Breast epithelium (tissue), 4 donors: Measurements from ENCODE around the gene CORO2B. TPM values are rescaled to one million over a fixed set of nuclear protein-coding genes. Genes with fewer than 3 reads are reported as not detected.

Source experiments
- DNase-seq, 2 donors: peaks; one replicate each; pipeline ENCODE4 v3.0.0-alpha.2; 2019; ENCODE audit warnings: low spot score in 2 of 2
- H3K27ac ChIP-seq, 2 donors: fragments of 200-600 bp; sonication (generic) in 1 of 2; one replicate each; pipeline ENCODE4 v1.5.1; 2016 to 2019; ENCODE audit warnings: mild to moderate bottlenecking in 1 of 2
- H3K27me3 ChIP-seq, 2 donors: fragments of 200-600 bp; sonication (generic) in 1 of 2; one replicate each; pipeline versions ENCODE4 v1.5.1 to v1.6.0; 2017 to 2019; ENCODE audit warnings: control low read depth in 1 of 2, mild to moderate bottlenecking in 1 of 2
- H3K36me3 ChIP-seq: fragments of 200-600 bp; one replicate; pipeline ENCODE4 v1.5.1; 2019
- H3K4me1 ChIP-seq, 2 donors: fragments of 200-600 bp; sonication (generic); one replicate each; pipeline ENCODE4 v1.5.1; 2016 to 2019; ENCODE audit warnings: control low read depth in 1 of 2
- H3K4me3 ChIP-seq, 3 donors: fragments of 200-600 bp; sonication (generic); 1 replicate in 2 of 3; 2 replicates in 1 of 3; pipeline ENCODE4 v1.5.1; 2016 to 2019; ENCODE audit warnings: mild to moderate bottlenecking in 3 of 3, moderate library complexity in 2 of 3
- H3K9me3 ChIP-seq, 2 donors: fragments of 200-600 bp; sonication (generic) in 1 of 2; one replicate each; pipeline ENCODE4 v1.5.1; 2016 to 2019; ENCODE audit warnings: control low read depth in 1 of 2
- POLR2A ChIP-seq: fragments of 450-650 bp; IDR thresholded peaks from one replicate; pipeline ENCODE4 v1.6.1; 2016; ENCODE audit warnings: antibody characterized with exemption, mild to moderate bottlenecking, moderate library complexity
- POLR2AphosphoS5 ChIP-seq, 3 donors: sonication (generic); formaldehyde crosslinking; IDR thresholded peaks; one replicate each; pipeline ENCODE4 v1.6.1; 2017; ENCODE audit warnings: antibody characterized with exemption in 3 of 3
- intact Hi-C: fragments of 100-400 bp; cut with DNase I; formaldehyde crosslinking; loops from one replicate; pipeline ENCODE4 v1.15.1; 2023; ENCODE audit warnings: low total_unique reads
- total RNA-seq, 3 donors: library from RNA; depleted of rRNA; stranded (reverse); fragments of >200 nt; gene quantifications; one replicate each; pipeline ENCODE4 v1.1.0, GENCODE V29; 2016
- TF ChIP-seq, protein P1 (sequence below), 3 donors: fragments of 450-650 bp; IDR thresholded peaks; one replicate each; pipeline ENCODE4 v1.5.1; 2016 to 2017; ENCODE audit warnings: antibody characterized with exemption in 3 of 3, mild to moderate bottlenecking in 3 of 3, moderate library complexity in 3 of 3

CORO2B gene
- total RNA-seq, 3 donors from 2014 or later, result 2.9 to 11.2 (median 3.5) TPM

DNA sequence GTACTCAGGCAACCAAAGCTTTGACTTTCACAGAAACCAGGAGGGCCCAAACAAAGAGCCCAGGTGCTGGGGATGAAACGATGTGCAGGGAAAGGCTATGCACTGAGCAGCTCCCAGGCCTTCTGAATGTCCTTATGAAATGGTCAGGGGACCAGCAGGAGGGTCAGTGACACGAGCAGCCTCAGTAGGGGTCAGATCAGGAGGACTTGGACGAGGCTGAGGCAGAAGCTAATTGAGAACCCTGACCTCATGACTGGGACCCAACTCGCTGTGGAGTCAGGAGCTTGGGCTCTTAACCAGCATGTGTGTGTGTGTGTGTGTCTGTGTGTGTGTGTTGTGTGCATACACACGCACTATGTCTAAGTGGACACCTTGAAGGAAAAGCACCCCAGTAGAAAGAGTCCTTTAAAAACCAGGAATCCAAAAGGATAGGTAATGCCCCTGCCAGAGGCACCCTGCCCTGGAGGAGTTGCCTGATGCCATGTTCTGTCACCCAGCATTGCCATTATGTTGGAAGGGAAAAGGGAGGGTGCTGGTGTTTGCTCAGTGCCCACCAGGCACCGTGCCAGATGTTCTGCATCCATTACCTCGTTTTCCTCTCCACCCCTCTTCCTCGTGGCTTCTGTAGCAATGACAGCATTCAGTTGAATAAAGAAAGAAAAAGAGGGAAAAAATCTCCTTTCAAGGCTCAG, 50.9 kb downstream of the CORO2B start:
- no peak for DNase-seq
- Histone ChIP-seq H3K4me3 (no peak overlapping the region), H3K27ac (no peak overlapping the region), H3K27me3 (no peaks in the 10 kb centered on the region), H3K9me3 (no peaks in the 10 kb centered on the region), H3K36me3 (no peaks in the 10 kb centered on the region), H3K4me1 (no peaks in the 10 kb centered on the region)
- intact Hi-C loops, result no loop called here
- no peak for TF ChIP-seq POLR2A
- TF ChIP-seq, protein P1, sequence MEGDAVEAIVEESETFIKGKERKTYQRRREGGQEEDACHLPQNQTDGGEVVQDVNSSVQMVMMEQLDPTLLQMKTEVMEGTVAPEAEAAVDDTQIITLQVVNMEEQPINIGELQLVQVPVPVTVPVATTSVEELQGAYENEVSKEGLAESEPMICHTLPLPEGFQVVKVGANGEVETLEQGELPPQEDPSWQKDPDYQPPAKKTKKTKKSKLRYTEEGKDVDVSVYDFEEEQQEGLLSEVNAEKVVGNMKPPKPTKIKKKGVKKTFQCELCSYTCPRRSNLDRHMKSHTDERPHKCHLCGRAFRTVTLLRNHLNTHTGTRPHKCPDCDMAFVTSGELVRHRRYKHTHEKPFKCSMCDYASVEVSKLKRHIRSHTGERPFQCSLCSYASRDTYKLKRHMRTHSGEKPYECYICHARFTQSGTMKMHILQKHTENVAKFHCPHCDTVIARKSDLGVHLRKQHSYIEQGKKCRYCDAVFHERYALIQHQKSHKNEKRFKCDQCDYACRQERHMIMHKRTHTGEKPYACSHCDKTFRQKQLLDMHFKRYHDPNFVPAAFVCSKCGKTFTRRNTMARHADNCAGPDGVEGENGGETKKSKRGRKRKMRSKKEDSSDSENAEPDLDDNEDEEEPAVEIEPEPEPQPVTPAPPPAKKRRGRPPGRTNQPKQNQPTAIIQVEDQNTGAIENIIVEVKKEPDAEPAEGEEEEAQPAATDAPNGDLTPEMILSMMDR (IDR thresholded peaks at IDR 0.05), result no peak
- TF ChIP-seq POLR2AphosphoS5 (IDR thresholded peaks at IDR 0.05), result no peak

- intact Hi-C loops, result no loop called here
- no peak overlapping the region for H3K4me3 ChIP-seq
- peaks cover 0 to 2% of the 10 kb centered on the region in 2 donors for H3K4me1 ChIP-seq
- no peak for DNase-seq
- H3K27ac ChIP-seq, result no peak overlapping the region
- H3K36me3 ChIP-seq, result no peaks in the 10 kb centered on the region
- no peaks in the 10 kb centered on the region for H3K9me3 ChIP-seq
- no peaks in the 10 kb centered on the region for H3K27me3 ChIP-seq
- TF ChIP-seq POLR2A (no peak), POLR2AphosphoS5 (IDR thresholded peaks at IDR 0.05) (no peak)
- TF ChIP-seq, protein P1 (IDR thresholded peaks at IDR 0.05), result no peak
Observed at GRCh38 chr15:68630211-68630555, 51.4 kb downstream of the CORO2B start.

DNA sequence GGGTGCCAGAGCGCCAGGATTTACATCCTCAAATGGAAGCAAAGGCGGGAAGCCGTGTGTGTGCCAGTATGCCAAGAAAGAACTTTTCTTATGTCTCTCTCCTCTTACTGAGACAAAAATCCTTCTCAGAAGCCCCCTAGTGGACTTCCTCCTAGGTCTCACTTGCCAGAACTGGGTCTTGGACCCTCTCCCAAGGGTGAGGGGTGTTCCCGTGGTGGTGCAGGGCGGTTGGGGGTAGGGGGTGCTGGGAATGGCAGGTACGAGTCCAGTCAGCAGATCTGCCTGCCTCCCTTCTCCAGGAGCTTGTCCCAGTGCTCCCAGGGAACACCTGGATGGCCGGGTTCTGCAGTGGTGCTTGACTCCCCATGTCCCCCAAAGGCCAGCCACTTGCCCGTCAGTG, 52.0 kb downstream of the CORO2B start:
- no peak for DNase-seq
- TF ChIP-seq POLR2AphosphoS5 (IDR thresholded peaks at IDR 0.05) (no peak), POLR2A (no peak)
- TF ChIP-seq, protein P1 (IDR thresholded peaks at IDR 0.05), result no peak
- intact Hi-C loops, result no loop called here
- Histone ChIP-seq H3K27ac (no peak overlapping the region), H3K9me3 (no peaks in the 10 kb centered on the region), H3K27me3 (no peaks in the 10 kb centered on the region), H3K36me3 (no peaks in the 10 kb centered on the region), H3K4me1 (peaks cover 0 to 9% of the 10 kb centered on the region in 2 donors), H3K4me3 (no peak overlapping the region)

DNA sequence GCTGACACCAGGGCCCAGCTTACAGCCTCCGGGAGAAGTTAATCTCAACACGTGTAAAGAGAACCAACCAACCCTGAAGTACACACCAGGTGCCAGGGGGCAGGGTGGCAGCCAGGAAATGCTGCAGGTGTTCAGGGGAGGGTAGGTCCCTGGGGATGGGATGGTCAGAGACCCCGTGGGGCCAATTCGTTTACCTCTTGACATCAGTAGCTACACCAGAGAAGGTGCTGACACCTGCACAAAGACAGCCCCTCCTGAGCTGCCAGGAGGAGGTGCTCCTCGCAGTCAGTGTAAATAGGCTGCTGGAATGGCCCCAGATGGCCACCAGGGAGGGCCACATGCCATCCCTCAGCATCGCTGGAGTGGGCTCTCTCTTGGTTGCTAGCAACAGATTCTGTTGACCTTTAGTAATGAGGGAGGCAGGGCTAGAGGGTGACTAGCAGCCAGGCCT, 52.8 kb downstream of the CORO2B start:
- no peaks in the 10 kb centered on the region for H3K36me3 ChIP-seq
- H3K27me3 ChIP-seq, result no peaks in the 10 kb centered on the region
- TF ChIP-seq POLR2AphosphoS5 (IDR thresholded peaks at IDR 0.05) (no peak), POLR2A (no peak)
- TF ChIP-seq, protein P1 (IDR thresholded peaks at IDR 0.05), result no peak
- H3K27ac ChIP-seq, result no peak overlapping the region
- intact Hi-C loops, result no loop called here
- no peak for DNase-seq
- peaks cover 0 to 9% of the 10 kb centered on the region in 2 donors for H3K4me1 ChIP-seq
- H3K9me3 ChIP-seq, result no peaks in the 10 kb centered on the region
- H3K4me3 ChIP-seq, result no peak overlapping the region

DNA sequence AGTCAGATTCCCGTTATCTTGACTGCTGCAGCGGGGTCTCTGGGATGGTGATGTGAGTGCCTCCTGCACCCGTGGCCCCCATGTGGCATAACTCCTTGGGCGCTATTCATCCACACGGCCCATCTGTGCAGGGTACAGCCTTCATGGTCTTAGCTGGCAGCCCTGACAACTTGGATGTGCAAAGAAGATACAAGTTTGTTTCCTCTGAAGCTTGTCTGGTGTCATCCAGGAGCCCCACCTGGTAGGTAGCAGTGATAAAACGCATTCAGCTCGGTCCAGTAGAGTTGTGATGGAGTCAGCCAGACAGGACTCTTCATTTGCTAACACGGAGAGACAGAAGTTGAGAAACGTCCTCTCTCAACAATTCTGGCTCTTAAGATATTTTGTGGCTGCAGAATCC, 53.3 kb downstream of the CORO2B start:
- H3K27ac ChIP-seq, result no peak overlapping the region
- no peaks in the 10 kb centered on the region for H3K36me3 ChIP-seq
- no peak overlapping the region for H3K4me3 ChIP-seq
- no peaks in the 10 kb centered on the region for H3K9me3 ChIP-seq
- intact Hi-C loops, result no loop called here
- H3K4me1 ChIP-seq, result peaks cover 0 to 9% of the 10 kb centered on the region in 2 donors
- no peaks in the 10 kb centered on the region for H3K27me3 ChIP-seq
- DNase-seq, result no peak
- TF ChIP-seq POLR2A, result no peak
- TF ChIP-seq, protein P1 (IDR thresholded peaks at IDR 0.05), result no peak
